Liver (tissue), 9 donors: ENCODE measurements around the gene DNM1L. TPM values are rescaled to one million over a fixed set of nuclear protein-coding genes. Genes with fewer than 3 reads are reported as not detected.

ENCODE experiments used
- DNase-seq: peaks from one replicate; pipeline ENCODE4 v3.0.0-alpha.2; 2017; ENCODE audit warnings: low spot score
- H3K27ac ChIP-seq, 2 donors: one replicate each; pipeline ENCODE4 v1.7.0; 2013; ENCODE audit warnings: inconsistent platforms in 2 of 2, low read length in 2 of 2, control low read depth in 1 of 2, low read depth in 1 of 2, mild to moderate bottlenecking in 1 of 2
- H3K27me3 ChIP-seq, 4 donors: one replicate each; pipeline versions ENCODE4 v1.6.1 to v1.7.0; 2013; ENCODE audit warnings: low read length in 3 of 4, inconsistent platforms in 1 of 4, mild to moderate bottlenecking in 1 of 4, moderate library complexity in 1 of 4; ENCODE audit not compliant: control insufficient read depth in 4 of 4, insufficient read depth in 4 of 4
- H3K36me3 ChIP-seq, 4 donors: one replicate each; pipeline versions ENCODE4 v1.6.1 to v1.7.0; 2013; ENCODE audit warnings: low read length in 3 of 4, mild to moderate bottlenecking in 3 of 4, low read depth in 1 of 4, moderate library complexity in 1 of 4; ENCODE audit not compliant: control insufficient read depth in 4 of 4, insufficient read depth in 3 of 4
- H3K4me1 ChIP-seq, 4 donors: one replicate each; pipeline versions ENCODE4 v1.6.1 to v1.7.0; 2013; ENCODE audit warnings: low read length in 3 of 4, mild to moderate bottlenecking in 3 of 4, moderate library complexity in 1 of 4; ENCODE audit not compliant: control insufficient read depth in 4 of 4, insufficient read depth in 4 of 4
- H3K4me3 ChIP-seq, 3 donors: one replicate each; pipeline versions ENCODE4 v1.6.1 to v1.7.0; 2013; ENCODE audit warnings: low read length in 3 of 3, control low read depth in 1 of 3, low read depth in 1 of 3, mild to moderate bottlenecking in 1 of 3
- H3K9ac ChIP-seq, 2 donors: one replicate each; pipeline ENCODE4 v1.7.0; 2013; ENCODE audit warnings: low read length in 2 of 2, mild to moderate bottlenecking in 2 of 2, moderate library complexity in 2 of 2, control low read depth in 1 of 2, low read depth in 1 of 2
- H3K9me3 ChIP-seq, 4 donors: one replicate each; pipeline versions ENCODE4 v1.6.1 to v1.7.0; 2013; ENCODE audit warnings: low read length in 3 of 4; ENCODE audit not compliant: control insufficient read depth in 4 of 4
- CTCF ChIP-seq: fragments of 150-350 bp; IDR thresholded peaks from 2 replicates; pipeline ENCODE4 v1.5.1; 2017; ENCODE audit warnings: improper control_type of control experiment, low read depth, low read length; ENCODE audit not compliant: missing input control
- EGR1 ChIP-seq, 2 donors: IDR thresholded peaks; 2 replicates each; pipeline ENCODE4 v1.6.1; 2016 to 2018; ENCODE audit warnings: antibody characterized with exemption in 2 of 2, low read depth in 2 of 2
- FOXA1 ChIP-seq: IDR thresholded peaks from 2 replicates; pipeline ENCODE4 v1.6.1; 2016; ENCODE audit warnings: antibody characterized with exemption
- FOXA2 ChIP-seq: IDR thresholded peaks from 2 replicates; pipeline ENCODE4 v1.6.1; 2016; ENCODE audit warnings: antibody characterized with exemption
- GABPA ChIP-seq, 2 donors: IDR thresholded peaks in 1 of 2; conservative IDR thresholded peaks in 1 of 2; 2 replicates each; pipeline ENCODE4 v1.6.1; 2016; ENCODE audit warnings: antibody characterized with exemption in 2 of 2, mild to moderate bottlenecking in 1 of 2, moderate library complexity in 1 of 2
- HNF4A ChIP-seq, 2 donors: conservative IDR thresholded peaks; 2 replicates each; pipeline ENCODE4 v1.6.1; 2016; ENCODE audit warnings: antibody characterized with exemption in 2 of 2, mild to moderate bottlenecking in 2 of 2
- HNF4G ChIP-seq: IDR thresholded peaks from 2 replicates; pipeline ENCODE4 v1.6.1; 2016; ENCODE audit warnings: antibody characterized with exemption
- JUND ChIP-seq, 2 donors: IDR thresholded peaks; 2 replicates each; pipeline ENCODE4 v1.6.1; 2016; ENCODE audit warnings: antibody characterized with exemption in 2 of 2
- NR2F2 ChIP-seq: IDR thresholded peaks from 2 replicates; pipeline ENCODE4 v1.6.1; 2016; ENCODE audit warnings: antibody characterized with exemption
- RAD21 ChIP-seq, 2 donors: IDR thresholded peaks; 2 replicates each; pipeline ENCODE4 v1.6.1; 2016; ENCODE audit warnings: antibody characterized with exemption in 2 of 2, mild to moderate bottlenecking in 2 of 2
- REST ChIP-seq: IDR thresholded peaks from 2 replicates; pipeline ENCODE4 v1.6.1; 2016; ENCODE audit warnings: antibody characterized with exemption, mild to moderate bottlenecking
- RXRA ChIP-seq, 2 donors: IDR thresholded peaks; 2 replicates each; pipeline ENCODE4 v1.6.1; 2017 to 2018; ENCODE audit warnings: antibody characterized with exemption in 2 of 2, mild to moderate bottlenecking in 1 of 2
- SP1 ChIP-seq: IDR thresholded peaks from 2 replicates; pipeline ENCODE4 v1.6.1; 2018; ENCODE audit warnings: antibody characterized with exemption, mild to moderate bottlenecking
- TAF1 ChIP-seq: conservative IDR thresholded peaks from 2 replicates; pipeline ENCODE4 v1.6.1; 2016; ENCODE audit warnings: antibody characterized with exemption, mild to moderate bottlenecking
- YY1 ChIP-seq: IDR thresholded peaks from 2 replicates; pipeline ENCODE4 v1.6.1; 2016; ENCODE audit warnings: antibody characterized with exemption, mild to moderate bottlenecking
- ZBTB33 ChIP-seq: IDR thresholded peaks from 2 replicates; pipeline ENCODE4 v1.6.1; 2016; ENCODE audit warnings: antibody characterized with exemption
- whole genome bisulfite sequencing: extraction: QIAGEN DNeasy Blood & Tissue Kit; methylation state at CpG from one replicate; pipeline ENCODE4 v1.1.7; 2013; 5-methylcytosine and 5-hydroxymethylcytosine counted together
- polyA plus RNA-seq, 2 donors: library from polyadenylated mRNA; stranded (reverse) in 1 of 2; unstranded in 1 of 2; fragments of 200-250 nt in 1 of 2; fragments of >200 nt in 1 of 2; fragmentation: Nextera tagmentation in 1 of 2; extraction: Ambion mirVana in 1 of 2; gene quantifications; one replicate each; pipeline versions ENCODE4 v1.2.1 to v1.2.3, GENCODE V29; 2013 to 2015
- total RNA-seq, 2 donors: library from RNA; depleted of rRNA; stranded (reverse); fragments of >200 nt; gene quantifications; one replicate each; pipeline ENCODE4 v1.2.3, GENCODE V29; 2014
- TF ChIP-seq, protein P1 (sequence below): IDR thresholded peaks from 2 replicates; pipeline ENCODE4 v1.6.1; 2016; ENCODE audit warnings: antibody characterized with exemption
- TF ChIP-seq, protein P2 (sequence below): IDR thresholded peaks from 2 replicates; pipeline ENCODE4 v1.6.1; 2016; ENCODE audit warnings: antibody characterized with exemption
- donor health status: healthy.
- donor health status: healthy.
- donor health status: healthy.
- donor health status: healthy.
- donor health status: healthy.

Gene DNM1L
- total and polyA plus RNA-seq, 4 donors, result 9.5 to 33.9 (median 17.1) TPM

GRCh38 chr12:32693036-32693435 lies 13.9 kb downstream of the DNM1L start:
- TF ChIP-seq FOXA1, result no peak
- no peak for TF ChIP-seq NR2F2
- TF ChIP-seq YY1, result no peak
- no peak for TF ChIP-seq RXRA (IDR thresholded peaks at IDR 0.05)
- no peak for TF ChIP-seq HNF4A (conservative IDR thresholded peaks at IDR 0.05)
- TF ChIP-seq REST, result no peak
- no peak for TF ChIP-seq TAF1
- TF ChIP-seq HNF4G, result no peak
- TF ChIP-seq, protein P1, sequence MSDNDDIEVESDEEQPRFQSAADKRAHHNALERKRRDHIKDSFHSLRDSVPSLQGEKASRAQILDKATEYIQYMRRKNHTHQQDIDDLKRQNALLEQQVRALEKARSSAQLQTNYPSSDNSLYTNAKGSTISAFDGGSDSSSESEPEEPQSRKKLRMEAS, result no peak
- TF ChIP-seq, protein P2, sequence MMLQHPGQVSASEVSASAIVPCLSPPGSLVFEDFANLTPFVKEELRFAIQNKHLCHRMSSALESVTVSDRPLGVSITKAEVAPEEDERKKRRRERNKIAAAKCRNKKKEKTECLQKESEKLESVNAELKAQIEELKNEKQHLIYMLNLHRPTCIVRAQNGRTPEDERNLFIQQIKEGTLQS, result no peak
- no peak for TF ChIP-seq FOXA2
- TF ChIP-seq CTCF, result no peak
- TF ChIP-seq JUND (IDR thresholded peaks at IDR 0.05), result no peak
- TF ChIP-seq SP1, result no peak
- no peak for TF ChIP-seq EGR1 (IDR thresholded peaks at IDR 0.05; ENCODE audit: low read depth in 2 of 2)
- no peak for TF ChIP-seq GABPA (IDR thresholded peaks at IDR 0.05 in 1 of 2, conservative IDR thresholded peaks at IDR 0.05 in 1 of 2)
- no peak for TF ChIP-seq ZBTB33
- H3K27me3 ChIP-seq, result no peaks in the 10 kb centered on the region
- WGBS, result 90% methylated on average over 1 of the region's 1 CpG
- H3K4me3 ChIP-seq, result no peak overlapping the region
- H3K4me1 ChIP-seq, result no peaks in the 10 kb centered on the region
- H3K27ac ChIP-seq, result no peak overlapping the region
- H3K36me3 ChIP-seq, result peaks cover 0 to 2% (median 0%) of the 10 kb centered on the region in 4 donors
- H3K9me3 ChIP-seq, result no peaks in the 10 kb centered on the region
- H3K9ac ChIP-seq, result no peak overlapping the region
- no peak for DNase-seq

DNA sequence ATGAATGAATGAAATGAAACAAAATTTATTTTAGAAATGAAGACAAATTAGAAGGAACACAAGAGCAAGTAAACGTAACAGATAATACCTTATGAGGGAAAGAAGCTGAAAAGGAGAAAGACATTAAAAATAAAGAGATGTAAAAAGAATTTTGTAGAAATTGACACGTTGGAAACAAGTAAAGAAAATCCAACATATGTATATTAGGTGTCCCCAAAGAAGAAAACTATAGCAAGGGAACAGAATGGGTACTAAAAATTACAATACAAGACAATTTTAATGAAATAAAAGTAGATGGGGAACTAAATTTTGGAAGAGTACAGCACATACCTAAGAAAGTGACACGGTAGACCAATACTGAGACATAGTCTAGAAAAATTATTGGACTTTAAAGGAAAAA lies 16.7 kb downstream of the DNM1L start:
- Histone ChIP-seq H3K36me3 (peaks cover 0 to 2% (median 0%) of the 10 kb centered on the region in 4 donors), H3K27me3 (no peaks in the 10 kb centered on the region), H3K9ac (no peak overlapping the region), H3K4me1 (no peaks in the 10 kb centered on the region), H3K4me3 (no peak overlapping the region), H3K27ac (no peak overlapping the region), H3K9me3 (no peaks in the 10 kb centered on the region)
- DNase-seq, result no peak
- WGBS, result 97% methylated on average over 3 of the region's 3 CpGs
- TF ChIP-seq FOXA2 (no peak), RXRA (IDR thresholded peaks at IDR 0.05) (no peak), NR2F2 (no peak), JUND (IDR thresholded peaks at IDR 0.05) (no peak), REST (no peak), YY1 (no peak), HNF4G (no peak), RAD21 (IDR thresholded peaks at IDR 0.05) (no peak), HNF4A (conservative IDR thresholded peaks at IDR 0.05) (no peak), TAF1 (no peak), SP1 (no peak)
- TF ChIP-seq, protein P1, result no peak
